ENCODE measurements around the gene UCK1. TPM values are rescaled to one million over a fixed set of nuclear protein-coding genes. Genes with fewer than 3 reads are reported as not detected.

UCK1 gene
- total and polyA plus RNA-seq, 2 of the 13 experiments (the other 11 are each of a cell fraction or from before 2014, with no cell fraction given), result 11.0 to 24.1 TPM

DNA sequence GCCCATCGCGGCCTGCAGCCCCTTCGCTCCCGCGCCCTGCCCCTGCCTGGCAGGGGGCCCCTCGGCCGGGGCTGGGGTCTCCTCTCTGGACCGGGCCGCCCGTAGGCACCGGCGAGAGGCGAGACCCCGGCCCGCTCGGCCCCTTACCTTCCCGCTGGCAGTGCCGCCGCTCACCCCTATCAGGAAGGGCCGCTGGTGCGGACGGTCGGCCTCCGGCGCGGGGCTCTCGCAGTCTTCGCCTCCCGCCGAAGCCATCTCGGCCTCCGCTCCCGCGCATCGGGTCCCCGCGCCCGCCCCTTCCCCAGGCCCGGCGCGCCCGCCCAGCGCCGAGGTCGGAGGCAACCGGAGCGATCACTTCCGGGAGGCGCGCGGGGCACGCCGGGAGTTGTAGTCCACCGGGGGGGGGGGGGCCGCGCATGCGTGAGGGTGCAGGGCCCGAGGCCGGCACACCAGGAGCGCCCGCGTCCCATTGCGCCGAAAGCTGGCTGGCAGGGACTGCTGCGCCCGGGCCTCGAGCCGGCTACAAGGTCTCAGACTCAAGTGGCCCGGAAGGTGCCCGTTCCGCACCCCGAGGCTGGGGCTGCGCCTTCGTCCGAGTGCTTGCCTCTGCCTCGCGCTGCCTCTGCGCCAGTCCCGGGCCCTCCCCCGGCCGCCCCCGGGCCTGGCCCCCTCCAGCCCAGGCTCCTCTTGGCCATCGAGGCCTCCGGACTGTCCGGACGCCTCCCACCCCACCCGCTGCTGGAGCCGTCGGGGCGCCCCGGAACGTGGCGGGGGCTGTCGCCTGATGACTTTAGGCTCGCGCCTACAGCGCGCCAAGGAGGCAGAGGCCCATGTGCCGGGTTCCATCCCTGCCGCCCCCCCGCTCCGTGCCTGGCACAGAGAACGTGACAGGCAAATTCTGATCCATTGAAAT, at the start of gene UCK1 (continued):
- TF ChIP-seq, protein P1, sequence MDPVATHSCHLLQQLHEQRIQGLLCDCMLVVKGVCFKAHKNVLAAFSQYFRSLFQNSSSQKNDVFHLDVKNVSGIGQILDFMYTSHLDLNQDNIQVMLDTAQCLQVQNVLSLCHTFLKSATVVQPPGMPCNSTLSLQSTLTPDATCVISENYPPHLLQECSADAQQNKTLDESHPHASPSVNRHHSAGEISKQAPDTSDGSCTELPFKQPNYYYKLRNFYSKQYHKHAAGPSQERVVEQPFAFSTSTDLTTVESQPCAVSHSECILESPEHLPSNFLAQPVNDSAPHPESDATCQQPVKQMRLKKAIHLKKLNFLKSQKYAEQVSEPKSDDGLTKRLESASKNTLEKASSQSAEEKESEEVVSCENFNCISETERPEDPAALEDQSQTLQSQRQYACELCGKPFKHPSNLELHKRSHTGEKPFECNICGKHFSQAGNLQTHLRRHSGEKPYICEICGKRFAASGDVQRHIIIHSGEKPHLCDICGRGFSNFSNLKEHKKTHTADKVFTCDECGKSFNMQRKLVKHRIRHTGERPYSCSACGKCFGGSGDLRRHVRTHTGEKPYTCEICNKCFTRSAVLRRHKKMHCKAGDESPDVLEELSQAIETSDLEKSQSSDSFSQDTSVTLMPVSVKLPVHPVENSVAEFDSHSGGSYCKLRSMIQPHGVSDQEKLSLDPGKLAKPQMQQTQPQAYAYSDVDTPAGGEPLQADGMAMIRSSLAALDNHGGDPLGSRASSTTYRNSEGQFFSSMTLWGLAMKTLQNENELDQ (CRISPR knock-in tag; IDR thresholded peaks at IDR 0.05; ENCODE audit: borderline replicate concordance), result no peak
- no peak for TF ChIP-seq SMAD3 (CRISPR knock-in tag; IDR thresholded peaks at IDR 0.05)
- TF ChIP-seq ZFP1 (CRISPR knock-in tag; IDR thresholded peaks at IDR 0.05), result no peak
- no peak for TF ChIP-seq ZKSCAN8 (CRISPR knock-in tag; IDR thresholded peaks at IDR 0.05; ENCODE audit: borderline replicate concordance)
- TF ChIP-seq CENPT (CRISPR knock-in tag; IDR thresholded peaks at IDR 0.05; ENCODE audit: low read depth), result no peak
- no peak for TF ChIP-seq ZBTB38 (CRISPR knock-in tag; IDR thresholded peaks at IDR 0.05)
- TF ChIP-seq KAT2B (IDR thresholded peaks at IDR 0.05; ENCODE audit: borderline replicate concordance, low read depth, low read length), result no peak
- TF ChIP-seq CCAR2 (optimal IDR thresholded peaks at IDR 0.05; ENCODE audit: low read depth, low read length), result no peak
- TF ChIP-seq JUND (CRISPR knock-in tag; IDR thresholded peaks at IDR 0.05), result no peak
- TF ChIP-seq, protein P2, sequence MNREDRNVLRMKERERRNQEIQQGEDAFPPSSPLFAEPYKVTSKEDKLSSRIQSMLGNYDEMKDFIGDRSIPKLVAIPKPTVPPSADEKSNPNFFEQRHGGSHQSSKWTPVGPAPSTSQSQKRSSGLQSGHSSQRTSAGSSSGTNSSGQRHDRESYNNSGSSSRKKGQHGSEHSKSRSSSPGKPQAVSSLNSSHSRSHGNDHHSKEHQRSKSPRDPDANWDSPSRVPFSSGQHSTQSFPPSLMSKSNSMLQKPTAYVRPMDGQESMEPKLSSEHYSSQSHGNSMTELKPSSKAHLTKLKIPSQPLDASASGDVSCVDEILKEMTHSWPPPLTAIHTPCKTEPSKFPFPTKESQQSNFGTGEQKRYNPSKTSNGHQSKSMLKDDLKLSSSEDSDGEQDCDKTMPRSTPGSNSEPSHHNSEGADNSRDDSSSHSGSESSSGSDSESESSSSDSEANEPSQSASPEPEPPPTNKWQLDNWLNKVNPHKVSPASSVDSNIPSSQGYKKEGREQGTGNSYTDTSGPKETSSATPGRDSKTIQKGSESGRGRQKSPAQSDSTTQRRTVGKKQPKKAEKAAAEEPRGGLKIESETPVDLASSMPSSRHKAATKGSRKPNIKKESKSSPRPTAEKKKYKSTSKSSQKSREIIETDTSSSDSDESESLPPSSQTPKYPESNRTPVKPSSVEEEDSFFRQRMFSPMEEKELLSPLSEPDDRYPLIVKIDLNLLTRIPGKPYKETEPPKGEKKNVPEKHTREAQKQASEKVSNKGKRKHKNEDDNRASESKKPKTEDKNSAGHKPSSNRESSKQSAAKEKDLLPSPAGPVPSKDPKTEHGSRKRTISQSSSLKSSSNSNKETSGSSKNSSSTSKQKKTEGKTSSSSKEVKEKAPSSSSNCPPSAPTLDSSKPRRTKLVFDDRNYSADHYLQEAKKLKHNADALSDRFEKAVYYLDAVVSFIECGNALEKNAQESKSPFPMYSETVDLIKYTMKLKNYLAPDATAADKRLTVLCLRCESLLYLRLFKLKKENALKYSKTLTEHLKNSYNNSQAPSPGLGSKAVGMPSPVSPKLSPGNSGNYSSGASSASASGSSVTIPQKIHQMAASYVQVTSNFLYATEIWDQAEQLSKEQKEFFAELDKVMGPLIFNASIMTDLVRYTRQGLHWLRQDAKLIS (CRISPR knock-in tag; IDR thresholded peaks at IDR 0.05), result no peak
- no peak for TF ChIP-seq ZNF337 (CRISPR knock-in tag; IDR thresholded peaks at IDR 0.05; ENCODE audit: borderline replicate concordance, low read depth)
- no peak for TF ChIP-seq ZNF225 (CRISPR knock-in tag; IDR thresholded peaks at IDR 0.05)
- TF ChIP-seq, protein P3, sequence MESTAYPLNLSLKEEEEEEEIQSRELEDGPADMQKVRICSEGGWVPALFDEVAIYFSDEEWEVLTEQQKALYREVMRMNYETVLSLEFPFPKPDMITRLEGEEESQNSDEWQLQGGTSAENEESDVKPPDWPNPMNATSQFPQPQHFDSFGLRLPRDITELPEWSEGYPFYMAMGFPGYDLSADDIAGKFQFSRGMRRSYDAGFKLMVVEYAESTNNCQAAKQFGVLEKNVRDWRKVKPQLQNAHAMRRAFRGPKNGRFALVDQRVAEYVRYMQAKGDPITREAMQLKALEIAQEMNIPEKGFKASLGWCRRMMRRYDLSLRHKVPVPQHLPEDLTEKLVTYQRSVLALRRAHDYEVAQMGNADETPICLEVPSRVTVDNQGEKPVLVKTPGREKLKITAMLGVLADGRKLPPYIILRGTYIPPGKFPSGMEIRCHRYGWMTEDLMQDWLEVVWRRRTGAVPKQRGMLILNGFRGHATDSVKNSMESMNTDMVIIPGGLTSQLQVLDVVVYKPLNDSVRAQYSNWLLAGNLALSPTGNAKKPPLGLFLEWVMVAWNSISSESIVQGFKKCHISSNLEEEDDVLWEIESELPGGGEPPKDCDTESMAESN (CRISPR knock-in tag; conservative IDR thresholded peaks at IDR 0.05), result no peak
- no peak for TF ChIP-seq CHD4 (IDR thresholded peaks at IDR 0.05; ENCODE audit: borderline replicate concordance, low read length)

Data from HepG2 (cell line).